Cardiac fibroblast (primary cell): ENCODE results near the gene ABL2.
A peak's percentile ranks its signal among the peaks of the same experiment; 100 is the strongest.

ENCODE experiments used
- DNase-seq, 2 donors: peaks; one replicate each; pipeline versions ENCODE4 v3.0.0 to v3.0.0-alpha.2; 2010; ENCODE audit warnings: low read depth in 2 of 2
- H3K4me3 ChIP-seq, 2 donors: replicated peaks in 1 of 2; 1 replicate in 1 of 2; 2 replicates in 1 of 2; pipeline ENCODE4 v1.5.1; 2011; ENCODE audit warnings: low read depth in 2 of 2, low read length in 2 of 2, mild to moderate bottlenecking in 2 of 2, moderate library complexity in 1 of 2
- CTCF ChIP-seq: IDR thresholded peaks from one replicate; pipeline ENCODE4 v1.5.1; 2011; ENCODE audit warnings: low read depth, mild to moderate bottlenecking, low read length, inconsistent platforms

ABL2 gene

GRCh38 chr1:179089827-179090482 is 139.5 kb downstream of the ABL2 start:
- TF ChIP-seq CTCF = no peak
- DNase-seq = no peak
- H3K4me3 ChIP-seq = no peak overlapping the region

GRCh38 chr1:179087665-179088064 is 141.8 kb downstream of the ABL2 start:
- no peak for TF ChIP-seq CTCF
- H3K4me3 ChIP-seq = no peak overlapping the region
- peak in 1 of 2 donors; percentile 32 for DNase-seq

GRCh38 chr1:179083533-179083932 is 145.9 kb downstream of the ABL2 start:
- no peak overlapping the region for H3K4me3 ChIP-seq
- no peak for TF ChIP-seq CTCF

GRCh38 chr1:179082999-179083335 is 146.5 kb downstream of the ABL2 start:
- DNase-seq = peak; percentile 22 to 41
- no peak for TF ChIP-seq CTCF
- H3K4me3 ChIP-seq = peak overlapping the region; percentile 87 to 91

More at GRCh38 chr1:179083533-179083932, 145.9 kb downstream of the ABL2 start:
- DNase-seq = no peak

GRCh38 chr1:179082333-179082998 is 147.0 kb downstream of the ABL2 start:
- no peak for TF ChIP-seq CTCF
- peak overlapping the region; percentile 87 to 91 for H3K4me3 ChIP-seq
- DNase-seq = peak in 1 of 2 donors; percentile 14

- peak within 1 kb of the TSS; percentile 87 to 91 for H3K4me3 ChIP-seq
- no peak for TF ChIP-seq CTCF
- peak; percentile 83 to 92 for DNase-seq
Measured at GRCh38 chr1:179081687-179082332, 147.7 kb downstream of the ABL2 start, which contains the start of gene TOR3A. TOR3A (plus strand) TSS chr1:179082070; CDS start chr1:179082129, 59 bp downstream.
